HG02973 (cell line): ENCODE measurements around the gene STX10.
"Not testable (repeated sequence)": the region's sequence is repeated elsewhere in the genome, so short reads cannot be mapped to it uniquely, and the experiment has no call there.

Source experiments
- ATAC-seq: cut with Tn5 transposase; IDR thresholded peaks from one replicate; pipeline ENCODE4 v1.9.1; 2021; ENCODE audit warnings: moderate library complexity; ENCODE audit not compliant: unreplicated experiment

STX10 gene, protein sequence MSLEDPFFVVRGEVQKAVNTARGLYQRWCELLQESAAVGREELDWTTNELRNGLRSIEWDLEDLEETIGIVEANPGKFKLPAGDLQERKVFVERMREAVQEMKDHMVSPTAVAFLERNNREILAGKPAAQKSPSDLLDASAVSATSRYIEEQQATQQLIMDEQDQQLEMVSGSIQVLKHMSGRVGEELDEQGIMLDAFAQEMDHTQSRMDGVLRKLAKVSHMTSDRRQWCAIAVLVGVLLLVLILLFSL

DNA sequence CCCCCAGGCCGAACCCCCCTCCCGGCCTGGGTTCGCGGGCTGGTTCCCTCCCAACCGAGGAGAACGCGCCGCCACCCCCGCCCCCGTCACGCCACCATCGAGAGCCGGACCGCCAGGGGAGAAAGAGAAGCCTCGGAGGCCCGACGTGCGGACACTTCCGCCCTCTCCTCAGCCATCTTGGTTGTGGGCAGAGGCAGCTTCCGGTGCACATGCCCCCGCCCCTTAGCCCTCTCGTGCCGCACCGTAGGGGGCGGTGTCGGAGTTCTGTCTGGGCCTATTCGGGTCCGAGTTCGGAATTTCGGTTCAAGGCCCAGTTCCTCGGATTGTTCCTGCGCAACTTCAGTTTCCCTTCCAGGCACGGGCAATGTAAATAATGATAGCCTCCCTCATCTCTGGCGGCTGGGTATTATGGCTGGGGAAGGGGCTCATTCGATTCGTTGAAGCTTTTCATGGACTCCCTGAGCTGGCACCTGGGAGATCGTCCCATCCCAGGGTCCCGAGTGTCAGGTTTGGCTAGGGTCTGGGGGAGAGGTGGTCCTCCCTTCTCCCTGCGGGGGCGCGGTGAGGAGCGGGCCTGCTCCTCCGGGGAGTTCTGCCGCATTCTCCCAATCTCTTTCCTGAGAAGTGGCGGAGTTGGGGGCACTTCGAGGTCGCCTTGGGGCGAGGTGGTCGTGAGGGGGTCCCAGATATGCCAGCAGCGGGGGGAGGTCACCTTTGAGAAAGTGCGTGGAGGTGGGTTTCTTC is at the start of gene STX10, which contains the start of gene IER2:
Gene STX10, minus strand, starts transcription at position 189 of the 744 bp plus-strand sequence. CDS start 202 bp downstream, outside the sequence.
Gene IER2, plus strand, starts transcription at position 225 of the 744 bp plus-strand sequence. CDS start 2,776 bp downstream, outside the sequence.
- ATAC-seq, result peak; percentile 32

DNA sequence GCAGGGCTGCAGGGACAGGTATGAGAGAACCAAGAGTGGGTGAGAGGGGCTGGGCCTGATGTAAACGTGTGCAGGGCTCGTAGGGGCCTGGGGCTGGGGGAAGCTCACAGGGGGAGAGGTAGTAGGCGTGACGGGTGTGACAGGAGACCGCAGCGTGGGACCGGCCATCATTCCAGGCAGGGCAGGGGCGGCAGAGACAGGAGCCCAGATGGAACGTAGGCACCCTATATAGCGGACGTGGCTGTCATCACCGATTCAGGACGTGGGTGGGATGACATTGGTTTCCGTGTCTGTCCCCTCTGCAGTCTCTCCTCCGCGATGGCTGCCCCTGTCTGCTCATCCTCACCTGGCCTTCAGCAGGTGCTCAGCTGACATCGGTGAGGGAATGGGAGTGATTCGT is 48.5 kb upstream of the STX10 start:
- no peak for ATAC-seq

DNA sequence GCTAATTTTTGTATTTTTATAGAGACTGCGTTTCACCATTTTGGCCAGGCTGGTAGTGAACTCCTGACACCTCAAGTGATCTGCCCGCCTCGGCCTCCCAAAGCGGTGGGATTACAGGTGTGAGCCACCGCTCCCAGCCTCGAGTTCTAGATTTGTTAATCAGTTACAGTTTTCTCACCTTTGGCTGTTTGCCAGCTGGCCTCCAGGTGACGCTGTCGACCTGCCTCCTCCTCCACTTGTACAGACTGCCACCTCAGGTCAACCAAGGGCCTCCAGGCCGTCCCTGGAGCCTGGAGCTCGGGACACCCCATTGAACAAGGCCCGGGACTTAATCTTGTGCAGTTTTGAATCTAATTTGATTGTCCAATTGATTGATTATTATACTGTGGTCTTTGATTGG is 45.5 kb upstream of the STX10 start:
- ATAC-seq, result no peak

DNA sequence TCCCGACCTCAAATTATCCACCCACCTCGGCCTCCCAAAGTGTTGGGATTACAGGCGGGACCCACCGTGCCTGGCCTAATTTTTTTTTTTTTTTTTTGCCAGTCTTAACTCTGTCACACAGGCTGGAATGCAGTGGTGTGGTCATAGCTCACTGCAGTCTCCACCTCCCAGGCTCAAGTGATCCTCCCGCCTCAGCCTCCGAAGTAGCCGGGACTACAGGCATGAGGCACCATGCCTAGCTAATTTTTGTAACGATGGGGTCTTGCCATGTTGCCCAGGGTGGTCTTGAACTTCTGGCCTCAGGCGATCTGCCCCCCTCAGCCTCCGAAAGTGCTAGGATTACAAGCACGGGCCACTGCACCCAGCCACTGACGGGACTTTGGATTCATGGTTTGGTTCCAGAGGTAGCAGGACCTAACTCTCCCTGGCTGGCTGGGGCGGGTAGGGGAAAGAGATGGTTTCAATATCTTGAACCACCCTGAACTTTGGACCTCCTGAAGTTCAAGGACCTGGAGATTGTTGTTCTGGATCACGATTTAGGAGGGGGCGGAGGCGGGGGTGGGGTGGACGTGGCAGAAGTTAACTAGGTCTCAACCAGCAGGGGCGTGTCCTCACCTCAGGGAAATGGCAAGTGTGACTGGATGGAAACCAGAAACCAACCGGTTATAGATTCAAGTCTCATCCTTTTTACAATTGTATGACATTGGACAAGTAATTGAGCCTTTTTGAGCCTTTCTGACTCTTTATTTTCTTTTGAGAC is 40.8 kb upstream of the STX10 start:
- ATAC-seq, result no peak

DNA sequence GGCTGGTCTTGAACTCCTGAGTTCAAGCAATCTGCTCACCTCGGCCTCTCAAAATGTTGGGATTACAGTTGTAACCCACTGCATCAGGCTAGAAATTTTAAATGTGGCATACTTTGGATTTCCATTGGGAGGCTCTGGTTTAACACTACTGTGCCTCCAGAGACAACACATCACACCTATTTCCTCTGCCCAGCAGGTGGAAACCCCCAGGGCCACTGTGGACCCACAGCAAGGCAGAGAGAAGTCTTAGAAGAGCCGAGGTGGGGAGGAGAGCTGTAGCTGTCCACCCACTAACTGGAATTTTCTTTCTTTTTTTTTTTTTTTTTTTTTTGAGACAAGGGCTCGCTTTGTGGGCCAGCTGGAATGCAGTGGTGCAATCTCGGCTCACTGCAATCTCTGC is 39.4 kb upstream of the STX10 start:
- no peak for ATAC-seq

DNA sequence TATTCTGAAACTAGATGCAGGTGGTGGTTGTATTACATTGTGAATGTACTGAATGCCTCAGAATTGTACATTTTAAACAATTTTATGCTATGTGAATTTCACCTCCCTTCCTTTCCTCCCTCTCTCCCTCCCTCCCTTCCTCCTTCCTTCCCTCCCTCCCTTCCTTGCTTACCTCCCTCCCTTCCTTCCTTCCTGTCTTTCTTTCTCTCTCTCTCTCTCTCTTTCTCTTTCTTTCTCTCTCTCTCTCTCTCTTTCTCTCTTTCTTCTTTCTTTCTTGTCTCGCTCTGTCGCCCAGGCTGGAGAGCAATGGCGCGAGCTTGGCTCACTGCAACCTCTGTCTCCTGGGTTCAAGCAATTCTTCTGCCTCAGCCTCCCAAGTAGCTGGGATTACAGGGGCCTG is 37.2 kb upstream of the STX10 start:
- no peak for ATAC-seq

DNA sequence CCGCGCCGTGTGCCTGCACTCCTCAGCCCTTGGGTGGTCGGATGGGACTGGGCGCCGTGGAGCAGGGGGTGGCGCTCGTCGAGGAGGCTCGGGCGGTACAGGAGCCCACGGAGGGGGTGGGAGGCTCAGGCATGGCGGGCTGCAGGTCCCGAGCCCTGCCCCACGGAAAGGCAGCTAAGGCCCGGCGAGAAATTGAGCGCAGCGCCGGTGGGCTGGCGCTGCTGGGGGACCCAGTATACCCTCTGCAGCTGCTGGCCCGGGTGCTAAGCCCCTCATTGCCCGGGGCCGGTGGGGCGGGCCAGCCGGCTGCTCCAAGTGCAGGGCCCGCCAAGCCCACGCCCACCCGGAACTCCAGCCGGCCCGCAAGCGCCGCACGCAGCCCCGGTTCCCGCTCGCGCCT is 36.5 kb upstream of the STX10 start:
- ATAC-seq, result not testable (repeated sequence)

DNA sequence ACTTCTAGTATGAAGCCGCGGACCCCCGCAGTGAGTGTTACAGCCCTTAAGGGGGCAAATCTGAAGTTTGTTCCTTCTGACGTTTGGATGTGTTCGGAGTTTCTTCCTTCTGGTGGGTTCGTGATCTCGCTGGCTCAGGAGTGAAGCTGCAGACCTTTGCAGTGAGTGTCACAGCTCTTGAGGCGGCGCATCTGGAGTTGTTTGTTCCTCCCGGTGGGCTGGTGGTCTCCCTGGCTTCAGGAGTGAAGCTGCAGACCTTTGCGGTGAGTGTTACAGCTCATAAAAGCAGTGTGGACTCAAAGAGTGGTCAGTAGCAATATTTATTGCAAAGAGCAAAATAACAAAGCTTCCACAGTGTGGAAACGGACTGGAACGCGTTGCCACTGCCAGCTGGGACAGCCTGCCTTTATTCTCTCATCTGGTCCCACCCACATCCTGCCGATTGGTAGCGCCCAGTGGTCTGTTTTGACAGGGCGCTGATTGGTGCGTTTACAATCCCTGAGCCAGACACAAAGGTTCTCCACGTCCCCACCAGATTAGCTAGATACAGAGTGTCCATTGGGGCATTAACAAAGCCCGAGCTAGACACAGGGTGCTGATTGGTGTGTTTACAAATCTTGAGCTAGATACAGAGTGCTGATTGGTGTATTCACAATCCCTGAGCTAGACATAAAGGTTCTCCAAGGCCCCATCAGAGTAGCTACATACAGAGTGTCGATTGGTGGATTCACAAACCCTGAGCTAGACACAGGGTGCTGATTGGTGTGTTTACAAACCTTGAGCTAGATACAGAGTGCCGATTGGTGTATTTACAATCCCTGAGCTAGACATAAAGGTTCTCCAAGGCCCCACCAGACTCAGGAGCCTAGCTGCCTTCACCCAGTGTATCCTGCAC is 35.8 kb upstream of the STX10 start:
- ATAC-seq, result not testable (repeated sequence)

DNA sequence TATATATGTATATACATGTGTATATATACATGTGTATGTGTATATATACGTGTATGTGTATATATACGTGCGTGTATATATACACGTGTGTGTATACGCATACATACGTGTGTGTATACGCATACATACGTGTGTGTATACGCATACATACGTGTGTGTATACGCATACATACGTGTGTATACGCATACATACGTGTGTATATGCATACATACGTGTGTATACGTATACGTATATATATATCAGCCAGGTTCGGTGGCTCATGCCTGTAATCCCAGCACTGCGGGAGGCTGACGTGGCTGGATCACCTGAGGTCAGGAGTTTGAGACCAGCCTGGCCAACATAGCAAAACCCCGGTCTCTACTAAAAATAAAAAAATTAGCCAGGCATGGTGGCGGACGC is 34.8 kb upstream of the STX10 start:
- not testable (repeated sequence) for ATAC-seq

DNA sequence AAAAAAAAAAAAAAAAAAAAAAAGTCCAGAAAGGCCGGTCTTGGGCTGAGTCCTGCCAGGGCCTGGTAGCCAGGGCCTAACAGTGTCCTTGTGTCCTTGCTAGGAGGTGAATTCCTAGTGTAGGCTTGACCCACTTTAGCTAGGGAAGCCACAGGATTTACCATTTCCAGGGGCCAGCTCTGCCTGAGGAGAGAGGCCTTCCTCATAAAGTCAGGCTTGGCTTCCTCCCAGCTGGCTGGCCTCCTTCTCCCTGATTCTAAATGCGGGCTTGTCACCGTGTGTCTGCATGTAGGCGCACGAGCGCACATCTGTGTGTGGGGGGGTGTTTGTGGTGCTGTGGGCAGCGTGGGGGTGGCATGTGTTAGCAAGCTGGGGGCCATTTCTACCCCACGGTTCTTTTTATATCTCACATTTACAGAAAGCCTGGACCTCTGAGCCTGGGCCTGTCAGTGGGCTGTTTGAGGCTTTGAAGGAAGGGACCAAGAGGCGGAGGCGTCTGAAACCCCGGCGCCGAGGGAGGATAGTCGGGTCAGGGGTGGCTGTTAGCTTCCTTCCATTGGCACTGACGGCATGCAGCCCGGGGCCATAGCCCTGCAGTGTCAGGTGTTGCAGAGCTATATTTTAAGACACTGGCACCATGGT is 31.7 kb upstream of the STX10 start:
- ATAC-seq, result no peak

DNA sequence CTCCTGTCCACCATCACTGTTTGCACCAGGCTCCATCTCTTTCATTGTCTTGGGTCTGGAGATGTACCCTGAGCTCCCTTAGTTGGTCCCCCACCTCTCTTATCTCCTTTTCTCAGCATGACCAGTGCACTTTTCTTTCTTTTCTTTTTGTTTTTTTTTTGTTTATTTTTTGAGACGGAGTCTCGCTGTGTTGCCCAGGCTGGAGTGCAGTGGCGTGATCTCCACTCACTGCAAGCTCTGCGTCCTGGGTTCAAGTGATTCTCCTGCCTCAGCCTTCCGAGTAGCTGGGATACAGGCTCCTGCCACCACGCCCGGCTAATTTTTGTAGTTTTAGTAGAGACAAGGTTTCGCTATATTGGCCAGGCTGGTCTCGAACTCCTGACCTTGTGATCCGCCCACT is 28.1 kb upstream of the STX10 start:
- not testable (repeated sequence) for ATAC-seq

DNA sequence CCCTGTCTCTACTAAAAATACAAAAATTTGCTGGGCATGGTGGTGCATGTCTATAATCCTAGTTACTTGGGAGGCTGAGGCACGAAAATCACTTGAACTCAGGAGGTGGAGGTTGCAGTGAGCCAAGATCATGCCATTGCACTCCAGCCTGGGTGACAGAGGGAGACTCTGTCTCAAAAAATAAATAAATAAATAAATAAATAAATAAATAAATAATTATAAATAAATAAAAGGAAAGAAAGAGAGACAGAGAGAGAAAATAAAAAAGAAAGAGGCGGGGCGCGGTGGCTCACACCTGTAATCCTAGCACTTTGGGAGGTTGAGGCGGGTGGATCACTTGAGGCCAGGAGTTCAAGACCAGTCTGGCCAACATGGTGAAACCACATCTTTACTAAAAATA is 27.4 kb upstream of the STX10 start:
- ATAC-seq, result not testable (repeated sequence)

DNA sequence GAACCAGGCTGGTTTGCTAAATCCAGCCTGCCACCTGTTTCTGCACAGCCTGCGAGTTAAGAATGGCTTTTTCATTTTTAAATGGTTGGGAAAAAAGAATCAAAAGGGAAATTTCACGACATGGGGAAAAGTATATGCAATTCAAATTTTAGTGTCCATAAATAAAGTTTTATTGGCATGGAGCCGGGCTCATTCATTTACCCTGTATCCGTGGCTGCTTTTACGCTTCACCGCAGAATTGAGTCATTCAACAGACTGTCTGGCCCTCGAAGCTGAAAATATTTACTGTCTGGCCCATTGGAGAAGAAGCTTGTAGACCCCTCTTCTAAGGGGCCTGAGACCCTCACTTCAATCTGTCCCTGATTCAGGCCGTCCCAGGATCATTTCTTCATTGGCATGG is 26.2 kb upstream of the STX10 start:
- no peak for ATAC-seq

DNA sequence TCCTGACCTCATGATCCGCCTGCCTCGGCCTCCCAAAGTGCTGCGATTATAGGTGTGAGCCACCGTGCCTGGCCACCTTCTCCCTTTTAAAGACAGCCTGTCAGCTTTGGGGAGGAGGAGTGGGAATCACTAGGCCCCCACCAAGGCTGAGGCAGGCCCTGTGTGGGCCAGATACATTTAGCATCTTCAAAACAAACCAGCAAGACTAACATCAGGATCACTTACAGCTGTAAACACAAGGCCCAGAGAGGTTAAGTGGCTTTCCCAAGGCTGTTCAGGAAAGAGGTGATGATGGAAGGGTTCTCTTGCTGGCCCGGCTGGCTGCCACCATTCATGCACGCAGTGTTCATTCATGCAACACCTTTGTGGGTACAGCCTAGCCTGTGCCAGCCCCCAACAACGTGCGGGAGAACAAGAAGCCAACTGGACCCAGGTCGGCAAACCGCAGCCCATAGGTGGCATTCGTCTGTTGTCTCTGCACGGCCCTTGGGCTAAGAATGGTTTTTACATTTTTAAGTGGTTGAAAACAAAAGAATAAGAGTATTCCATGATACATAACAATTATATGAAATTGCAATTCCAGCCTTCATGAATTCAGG is 23.1 kb upstream of the STX10 start:
- ATAC-seq, result no peak

DNA sequence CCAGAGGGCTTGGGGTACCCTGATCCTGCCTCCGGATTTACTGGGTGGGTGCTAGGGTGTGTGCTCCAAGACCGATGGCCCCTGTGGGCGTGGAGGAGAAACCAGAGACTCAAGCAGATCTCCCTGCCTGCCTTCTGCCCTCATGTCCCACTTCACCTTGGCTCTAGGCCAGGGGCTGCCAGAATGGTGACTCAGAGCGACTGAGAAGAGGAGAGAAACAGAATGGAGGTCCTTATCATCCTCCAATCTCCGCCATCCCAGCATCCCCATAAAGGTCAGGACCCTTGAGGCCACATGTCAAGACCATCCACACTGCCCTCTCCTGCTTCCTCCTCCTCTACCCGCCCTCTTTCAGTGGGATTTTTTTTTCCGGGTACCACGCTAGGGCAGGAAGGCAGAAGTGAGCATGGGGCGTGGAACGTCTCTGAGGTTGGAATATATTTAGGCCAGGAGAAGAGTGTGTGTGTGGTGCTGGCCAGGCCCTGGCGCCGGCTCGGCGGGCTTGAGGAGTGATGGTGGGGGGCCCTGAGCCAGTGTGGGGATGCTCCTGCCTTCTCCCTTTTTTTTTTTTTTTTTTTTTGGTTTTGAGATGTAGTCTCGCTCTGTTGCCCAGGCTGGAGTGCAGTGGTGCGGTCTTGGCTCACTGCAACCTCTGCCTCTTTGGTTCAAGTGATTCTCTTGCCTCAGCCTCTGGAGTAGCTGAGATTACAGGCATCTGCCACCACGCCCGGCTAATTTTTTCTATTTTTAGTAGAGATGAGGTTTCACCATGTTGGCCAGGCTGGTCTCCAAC is 22.4 kb upstream of the STX10 start:
- no peak for ATAC-seq

DNA sequence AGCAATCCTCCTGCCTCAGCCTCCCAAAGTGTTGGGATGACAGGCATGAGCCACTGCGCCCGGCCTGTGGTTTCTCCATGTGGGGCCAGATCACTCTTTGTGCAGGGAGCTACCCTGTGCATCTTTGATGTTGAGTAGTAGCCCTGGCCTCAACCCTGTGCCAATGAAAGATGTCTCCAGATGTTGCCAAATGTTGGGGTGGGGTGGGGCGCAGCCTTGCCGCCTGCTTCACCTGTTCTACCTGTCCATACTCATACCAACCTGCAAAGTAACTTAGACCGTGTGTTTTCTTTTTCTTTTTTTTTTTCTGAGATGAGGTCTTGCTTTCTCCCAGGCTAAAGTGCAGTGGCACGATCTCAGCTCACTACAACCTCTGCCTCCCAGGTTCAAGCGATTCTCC is 21.0 kb upstream of the STX10 start:
- no peak for ATAC-seq

DNA sequence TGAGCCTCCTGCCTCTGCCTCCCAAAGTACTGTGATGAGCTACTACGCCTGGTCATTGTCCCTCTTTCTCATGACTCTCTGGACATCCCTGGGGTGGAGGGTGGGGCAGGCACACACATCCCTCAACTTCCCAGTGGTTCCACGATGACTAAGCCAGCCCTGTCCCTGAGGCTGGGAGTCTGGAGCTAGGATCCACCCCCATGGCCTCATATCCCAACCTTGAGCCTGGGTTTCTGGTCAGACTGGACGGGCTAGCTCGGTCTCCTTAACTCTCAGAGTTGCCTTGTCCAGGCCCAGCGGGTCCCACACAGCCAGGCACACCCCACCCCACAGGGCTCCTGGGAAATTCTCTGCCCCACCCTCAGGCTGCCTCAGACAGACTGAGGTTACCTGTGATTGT is 19.6 kb upstream of the STX10 start:
- no peak for ATAC-seq

DNA sequence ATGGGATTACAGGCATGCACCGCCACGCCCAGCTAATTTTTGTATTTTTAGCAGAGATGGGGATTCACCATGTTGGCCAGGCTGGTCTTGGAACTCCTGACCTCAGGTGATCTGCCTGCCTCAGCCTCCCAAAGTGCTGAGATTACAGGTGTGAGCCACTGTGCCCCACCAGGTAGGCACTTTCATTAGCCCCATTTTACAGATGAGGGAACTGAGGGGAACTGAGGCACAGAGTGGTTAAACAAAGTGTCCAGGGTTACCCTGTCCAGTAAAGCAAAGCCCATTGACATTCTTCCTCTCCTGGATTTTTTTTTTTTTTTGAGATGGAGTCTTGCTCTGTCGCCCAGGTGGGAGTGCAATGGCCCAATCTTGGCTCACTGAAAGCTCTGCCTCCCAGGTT is 16.0 kb upstream of the STX10 start:
- not testable (repeated sequence) for ATAC-seq
